K562 (cell line): ENCODE data around the gene BTG2. TPM values are rescaled to one million over a fixed set of nuclear protein-coding genes. Genes with fewer than 3 reads are reported as not detected.
A peak's percentile ranks its signal among the peaks of the same experiment; 100 is the strongest.

ENCODE experiments used
- BHLHE40 ChIP-seq: IDR thresholded peaks from 2 replicates; pipeline ENCODE4 v1.6.1; 2011; ENCODE audit warnings: low read length, improper control_type of control experiment
- E2F8 ChIP-seq: fragments of 450-650 bp; IDR thresholded peaks from 2 replicates; pipeline ENCODE4 v1.7.1; 2018; ENCODE audit warnings: mild to moderate bottlenecking, low read depth; ENCODE audit not compliant: partially characterized antibody
- ETS1 ChIP-seq: conservative IDR thresholded peaks from 2 replicates; pipeline ENCODE4 v1.6.1; 2011; ENCODE audit warnings: low read depth, mild to moderate bottlenecking, low read length; ENCODE audit not compliant: control insufficient read depth
- GATA2 ChIP-seq: sonication (generic); formaldehyde crosslinking; IDR thresholded peaks from 2 replicates; pipeline ENCODE4 v1.4.0; 2020; ENCODE audit warnings: mild to moderate bottlenecking, missing genetic modification reagents
- GMEB1 ChIP-seq: fragments of 250-450 bp; sonication (Bioruptor Pico); IDR thresholded peaks from 2 replicates; pipeline ENCODE4 v1.4.0; 2020; ENCODE audit warnings: mild to moderate bottlenecking
- HLTF ChIP-seq: fragments of 450-650 bp; IDR thresholded peaks from 2 replicates; pipeline ENCODE4 v1.6.1; 2016
- LARP7 ChIP-seq: fragments of 450-650 bp; IDR thresholded peaks from 2 replicates; pipeline ENCODE4 v1.6.1; 2016
- PCBP1 ChIP-seq: fragments of 200-400 bp; formaldehyde crosslinking; IDR thresholded peaks from 2 replicates; pipeline ENCODE4 v1.6.1; 2018; ENCODE audit warnings: mild to moderate bottlenecking, low read depth, low read length; ENCODE audit not compliant: poor library complexity, severe bottlenecking
- PCBP2 ChIP-seq: fragments of 200-400 bp; formaldehyde crosslinking; IDR thresholded peaks from 2 replicates; pipeline ENCODE4 v1.6.1; 2018; ENCODE audit warnings: low read length, low read depth, mild to moderate bottlenecking, moderate library complexity; ENCODE audit not compliant: poor library complexity, severe bottlenecking
- PRPF4 ChIP-seq: fragments of 200-400 bp; formaldehyde crosslinking; IDR thresholded peaks from one replicate; pipeline ENCODE4 v1.6.1; 2017; ENCODE audit warnings: low read length, low read depth, mild to moderate bottlenecking; ENCODE audit not compliant: insufficient read depth, poor library complexity, severe bottlenecking
- RBM17 ChIP-seq: fragments of 200-400 bp; formaldehyde crosslinking; IDR thresholded peaks from 2 replicates; pipeline ENCODE4 v1.6.1; 2017; ENCODE audit warnings: low read depth, mild to moderate bottlenecking, low read length, borderline replicate concordance
- SRSF9 ChIP-seq: fragments of 200-400 bp; formaldehyde crosslinking; IDR thresholded peaks from 2 replicates; pipeline ENCODE4 v1.6.1; 2017; ENCODE audit warnings: low read depth, low read length, borderline replicate concordance
- ZBTB1 ChIP-seq: sonication (generic); formaldehyde crosslinking; IDR thresholded peaks from 2 replicates; pipeline ENCODE4 v1.8.1; 2023; ENCODE audit warnings: missing genetic modification reagents, low read depth, mild to moderate bottlenecking, borderline replicate concordance
- ZNF324 ChIP-seq: fragments of 250-450 bp; sonication (Bioruptor Pico); IDR thresholded peaks from 2 replicates; pipeline ENCODE4 v1.4.0; 2020; ENCODE audit warnings: mild to moderate bottlenecking
- ZNF354B ChIP-seq: fragments of 250-450 bp; sonication (Bioruptor Pico); IDR thresholded peaks from 2 replicates; pipeline ENCODE4 v1.4.0; 2020
- polyA plus RNA-seq, 8 experiments: library from polyadenylated mRNA; depleted of rRNA in 4 of 8; stranded (reverse) in 5 of 8; unstranded in 3 of 8; fragments of >200 nt; fragmentation: Nextera tagmentation in 2 of 8; fragmentation: Illumina TruSeq in 1 of 8; extraction: Ambion mirVana in 2 of 8; extraction: Trizol in 1 of 8; gene quantifications; 2 replicates each; pipeline versions ENCODE4 v1.2.1 to v1.2.3, GENCODE V29; 2011 to 2014; ENCODE audit warnings: inconsistent platforms in 1 of 8, missing spikeins in 1 of 8
- total RNA-seq, 7 experiments: library from RNA; depleted of rRNA in 6 of 7; stranded (reverse); fragments of >200 nt in 6 of 7; fragmentation: Illumina TruSeq in 2 of 7; extraction: Trizol in 2 of 7; gene quantifications; 2 replicates each; pipeline versions ENCODE4 v1.2.1 to v1.2.3, GENCODE V29; 2011 to 2021; ENCODE audit warnings: low replicate concordance in 1 of 7

Gene BTG2
- total and polyA plus RNA-seq, 9 of the 15 experiments (the other 6 are each of a cell fraction or from before 2014, with no cell fraction given): 2.3 to 41.9 (median 8.7) TPM

GRCh38 chr1:203304919-203305808 lies at the start of gene BTG2 (continued):
- TF ChIP-seq ZNF324 (no peak), RBM17 (no peak), BHLHE40 (no peak), E2F8 (no peak), ETS1 (peak; percentile 48), GMEB1 (CRISPR knock-in tag) (no peak), PCBP1 (no peak), HLTF (no peak), PRPF4 (no peak), PCBP2 (no peak), LARP7 (peak; percentile 54; the same call in 1 of the 2 replicates), ZBTB1 (peak; percentile 52; the same call in 1 of the 2 replicates), GATA2 (no peak), SRSF9 (no peak), ZNF354B (no peak)
